Nephron (organoid): ENCODE results near the gene NEIL3.

Experiments used
- H3K27ac Mint-ChIP-seq, 3 experiments: 2 replicates each; pipeline ENCODE4 v1.8.0; 2020; ENCODE audit warnings: mixed read lengths in 3 of 3, mild to moderate bottlenecking in 2 of 3, moderate library complexity in 1 of 3
- H3K27me3 Mint-ChIP-seq: 2 replicates; pipeline ENCODE4 v1.8.0; 2021; ENCODE audit warnings: low read depth, mild to moderate bottlenecking, moderate library complexity, mixed read lengths
- H3K36me3 Mint-ChIP-seq: 2 replicates; pipeline ENCODE4 v1.8.0; 2020; ENCODE audit warnings: low read depth, mixed read lengths
- H3K4me1 Mint-ChIP-seq: 2 replicates; pipeline ENCODE4 v1.8.0; 2020; ENCODE audit warnings: mixed read lengths
- H3K4me3 Mint-ChIP-seq, 3 experiments: 2 replicates each; pipeline ENCODE4 v1.8.0; 2020; ENCODE audit warnings: mild to moderate bottlenecking in 3 of 3, mixed read lengths in 3 of 3, moderate library complexity in 2 of 3
- H3K9me3 Mint-ChIP-seq: 2 replicates; pipeline ENCODE4 v1.8.0; 2020; ENCODE audit warnings: mixed read lengths
- CTCF ChIP-seq, 3 experiments: fragments of 200-600 bp; sonication (generic); IDR thresholded peaks; one replicate each; pipeline ENCODE4 v1.5.0; 2021; ENCODE audit warnings: antibody characterized with exemption in 3 of 3; ENCODE audit not compliant: unreplicated experiment in 3 of 3

Gene NEIL3

GRCh38 chr4:177375372-177375771 lies 65.7 kb downstream of the NEIL3 start:
- Mint-ChIP-seq H3K27ac (no peak overlapping the region), H3K4me3 (no peak overlapping the region), H3K27me3 (no peaks in the 10 kb centered on the region), H3K36me3 (no peaks in the 10 kb centered on the region), H3K4me1 (no peaks in the 10 kb centered on the region), H3K9me3 (no peaks in the 10 kb centered on the region)
- TF ChIP-seq CTCF (IDR thresholded peaks at IDR 0.05; ENCODE audit: unreplicated experiment in 3 of 3) = no peak

GRCh38 chr4:177376024-177376423 lies 66.3 kb downstream of the NEIL3 start:
- Mint-ChIP-seq H3K36me3 (no peaks in the 10 kb centered on the region), H3K27me3 (no peaks in the 10 kb centered on the region), H3K9me3 (no peaks in the 10 kb centered on the region), H3K27ac (no peak overlapping the region), H3K4me3 (no peak overlapping the region), H3K4me1 (no peaks in the 10 kb centered on the region)
- no peak for TF ChIP-seq CTCF (IDR thresholded peaks at IDR 0.05; ENCODE audit: unreplicated experiment in 3 of 3)

GRCh38 chr4:177380730-177381287 lies 71.1 kb downstream of the NEIL3 start:
- Mint-ChIP-seq H3K27ac (no peak overlapping the region), H3K4me1 (no peaks in the 10 kb centered on the region), H3K27me3 (no peaks in the 10 kb centered on the region), H3K4me3 (no peak overlapping the region), H3K9me3 (no peaks in the 10 kb centered on the region), H3K36me3 (no peaks in the 10 kb centered on the region)
- TF ChIP-seq CTCF (IDR thresholded peaks at IDR 0.05; ENCODE audit: unreplicated experiment in 3 of 3) = no peak

DNA sequence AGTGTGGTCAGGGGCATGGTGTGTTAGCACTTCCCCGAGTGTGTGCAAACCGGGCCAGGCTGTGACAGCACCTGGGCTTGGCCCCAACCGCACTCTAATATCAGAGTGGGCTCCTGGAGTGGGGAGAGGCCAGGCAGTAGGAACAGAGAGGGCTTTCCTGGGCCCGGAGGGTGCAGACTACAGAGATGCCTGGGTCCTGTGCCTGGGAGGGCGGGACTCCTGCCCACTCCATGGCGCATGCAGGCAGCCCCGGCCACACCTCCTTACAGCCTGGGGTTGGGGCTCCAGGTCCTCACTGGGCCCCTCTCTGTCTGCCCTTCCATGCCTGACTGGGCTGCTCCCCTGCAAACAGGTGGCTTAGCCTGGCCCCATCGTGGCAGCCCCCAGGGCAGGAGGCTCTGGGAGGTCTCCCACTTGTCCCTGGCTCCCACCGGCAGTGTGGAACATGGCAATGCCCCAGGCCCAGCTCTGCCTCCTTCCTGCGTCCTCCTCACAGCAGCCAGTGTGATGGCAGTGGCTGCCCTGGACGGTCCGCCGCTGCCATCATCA lies 72.2 kb downstream of the NEIL3 start:
- H3K36me3 Mint-ChIP-seq = no peaks in the 10 kb centered on the region

DNA sequence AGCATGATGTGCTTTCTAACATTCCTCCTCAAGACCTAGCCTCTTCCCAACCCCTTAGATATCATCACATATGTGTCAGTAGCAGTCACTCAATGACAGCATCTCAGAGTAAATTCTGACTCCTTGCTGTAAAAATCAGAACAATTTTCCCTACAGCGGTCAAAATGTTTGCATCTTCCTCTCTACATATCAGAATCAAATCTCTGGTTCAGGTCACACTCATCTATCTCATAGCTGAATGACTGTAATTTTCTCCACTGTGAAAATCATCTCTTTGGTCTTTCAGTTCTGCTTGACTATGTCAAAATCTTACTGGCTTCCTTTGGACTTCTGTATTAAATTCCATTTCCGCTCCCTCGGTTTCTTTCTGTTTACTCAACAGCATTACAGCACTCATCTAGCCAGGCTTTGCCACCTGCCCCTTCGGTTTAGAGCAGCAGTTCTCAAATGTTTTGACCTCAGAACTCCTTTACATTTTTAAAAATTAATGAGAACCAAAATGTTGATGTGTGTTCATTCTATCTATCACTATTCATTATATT lies 75.3 kb downstream of the NEIL3 start:
- H3K27ac Mint-ChIP-seq = no peak overlapping the region
- no peaks in the 10 kb centered on the region for H3K9me3 Mint-ChIP-seq
- no peaks in the 10 kb centered on the region for H3K27me3 Mint-ChIP-seq
- no peak for TF ChIP-seq CTCF (IDR thresholded peaks at IDR 0.05; ENCODE audit: unreplicated experiment in 3 of 3)
- no peaks in the 10 kb centered on the region for H3K4me1 Mint-ChIP-seq
- no peaks in the 10 kb centered on the region for H3K36me3 Mint-ChIP-seq
- no peak overlapping the region for H3K4me3 Mint-ChIP-seq

More for the DNA sequence above, 72.2 kb downstream of the NEIL3 start:
- H3K9me3 Mint-ChIP-seq = no peaks in the 10 kb centered on the region
- H3K27ac Mint-ChIP-seq = no peak overlapping the region
- TF ChIP-seq CTCF (IDR thresholded peaks at IDR 0.05; ENCODE audit: unreplicated experiment in 3 of 3) = no peak
- H3K4me3 Mint-ChIP-seq = no peak overlapping the region
- no peaks in the 10 kb centered on the region for H3K27me3 Mint-ChIP-seq
- H3K4me1 Mint-ChIP-seq = no peaks in the 10 kb centered on the region
